HG02623 (cell line): ENCODE data around the gene MEIS2.

Source experiments
- ATAC-seq: cut with Tn5 transposase; IDR thresholded peaks from one replicate; pipeline ENCODE4 v1.9.1; 2021; ENCODE audit warnings: moderate library complexity; ENCODE audit not compliant: unreplicated experiment

The MEIS2 gene

DNA sequence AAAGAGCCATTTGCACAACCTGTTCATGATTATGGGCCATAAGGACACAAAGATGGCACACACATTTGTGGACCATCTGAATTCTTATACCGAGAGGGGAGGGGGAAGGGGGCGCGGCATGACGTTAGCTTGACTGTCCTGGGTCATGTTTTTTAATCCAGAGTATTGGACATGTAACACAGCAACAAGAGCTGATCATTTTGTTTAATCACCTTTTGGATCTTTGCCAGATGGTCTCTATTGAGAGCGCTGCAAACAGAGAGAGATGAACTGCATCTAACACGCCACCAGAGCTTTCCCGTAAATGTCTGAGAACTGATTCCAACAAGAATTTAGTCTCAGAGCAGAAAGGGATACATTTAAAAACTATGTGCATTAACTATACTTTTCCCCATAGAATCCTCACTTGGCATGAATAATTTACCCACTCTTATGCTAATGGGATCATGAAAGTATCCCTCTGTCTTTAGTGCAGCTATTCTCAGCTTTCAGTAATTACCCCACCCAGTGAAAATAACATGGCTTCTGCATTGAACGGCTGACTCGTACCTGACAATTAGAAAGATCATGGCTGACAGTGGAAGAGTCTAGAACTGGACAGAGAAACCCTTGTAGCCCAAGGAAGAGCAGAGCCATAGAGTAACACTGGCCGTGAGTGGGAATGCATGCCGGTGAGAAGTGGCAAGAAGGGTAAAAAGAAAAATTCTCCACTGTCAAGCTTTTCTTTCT, 22.6 kb downstream of the MEIS2 start:
- no peak for ATAC-seq

DNA sequence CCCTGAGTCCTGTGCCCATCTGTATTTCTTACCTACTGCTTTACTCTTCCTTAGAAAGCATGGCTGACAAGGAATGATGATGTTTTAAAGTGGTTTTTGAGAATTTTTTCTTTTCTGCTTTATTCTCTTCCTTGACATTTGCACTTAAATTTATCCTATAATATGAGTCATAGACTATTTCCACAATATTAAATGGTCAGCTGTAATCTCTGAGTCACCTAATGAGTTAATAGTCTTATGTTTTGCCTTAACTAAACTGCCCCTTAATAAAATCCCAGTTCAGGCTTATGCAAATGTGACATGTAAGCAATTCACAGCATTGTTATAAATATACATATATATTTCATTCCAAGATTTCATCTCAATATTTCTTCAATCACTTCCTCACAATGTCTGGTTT, 23.8 kb downstream of the MEIS2 start:
- no peak for ATAC-seq

DNA sequence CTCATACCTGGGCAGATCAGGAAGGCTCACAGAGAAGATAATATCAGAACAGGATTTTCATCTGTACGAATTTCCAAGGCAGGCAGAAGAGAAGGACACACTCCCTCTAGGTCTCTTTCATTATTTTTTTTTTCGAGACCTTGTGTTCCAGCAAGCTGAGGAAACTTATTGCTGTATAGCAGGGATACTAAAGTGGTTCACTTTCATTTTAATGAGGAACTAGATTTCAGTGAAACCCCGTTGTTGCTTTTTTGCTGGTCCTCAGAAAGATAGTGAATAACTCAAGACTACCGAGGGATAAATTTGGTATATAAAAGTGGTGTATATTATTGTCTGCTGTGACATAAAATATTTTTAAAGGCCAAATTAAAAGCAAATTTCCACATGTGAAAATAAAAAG, 24.6 kb downstream of the MEIS2 start:
- ATAC-seq = no peak

DNA sequence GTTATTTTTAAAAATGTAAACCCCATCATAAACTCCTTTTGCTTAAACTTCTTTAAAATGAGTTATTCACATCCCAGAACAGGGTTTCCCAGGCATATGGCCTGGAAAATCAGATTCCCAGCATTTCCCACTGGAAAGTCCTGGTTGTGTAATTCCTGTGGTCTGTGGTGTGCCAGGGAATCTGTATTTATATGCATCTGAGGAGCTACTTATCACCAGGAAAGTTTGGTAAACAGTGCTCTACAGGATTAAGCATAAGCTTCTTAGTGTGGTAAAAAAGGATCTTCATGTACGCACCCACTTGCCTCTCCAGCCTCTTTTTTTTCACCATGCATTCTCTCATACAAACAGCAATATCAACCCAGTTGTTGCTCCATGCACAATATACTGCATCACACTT, 28.2 kb downstream of the MEIS2 start:
- ATAC-seq = no peak

DNA sequence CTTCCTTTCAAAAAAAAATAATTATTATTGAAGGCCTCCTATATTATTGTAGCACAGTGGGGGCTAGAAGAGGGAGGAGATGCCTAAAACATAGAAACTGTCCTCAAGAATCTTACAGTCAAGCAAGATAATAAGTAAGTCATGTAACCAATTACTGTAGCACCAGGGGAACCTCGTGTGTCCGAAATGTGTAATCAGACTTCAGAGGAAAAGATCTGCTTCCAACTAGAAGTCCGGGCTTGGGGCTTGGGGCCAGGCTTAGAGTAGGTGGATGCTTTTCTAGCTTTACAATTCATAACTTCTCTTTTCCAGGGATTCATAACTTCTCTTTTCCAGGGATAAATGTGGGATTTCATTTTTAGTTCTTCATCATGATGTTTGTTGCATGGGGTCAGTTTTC, 29.2 kb downstream of the MEIS2 start:
- no peak for ATAC-seq

DNA sequence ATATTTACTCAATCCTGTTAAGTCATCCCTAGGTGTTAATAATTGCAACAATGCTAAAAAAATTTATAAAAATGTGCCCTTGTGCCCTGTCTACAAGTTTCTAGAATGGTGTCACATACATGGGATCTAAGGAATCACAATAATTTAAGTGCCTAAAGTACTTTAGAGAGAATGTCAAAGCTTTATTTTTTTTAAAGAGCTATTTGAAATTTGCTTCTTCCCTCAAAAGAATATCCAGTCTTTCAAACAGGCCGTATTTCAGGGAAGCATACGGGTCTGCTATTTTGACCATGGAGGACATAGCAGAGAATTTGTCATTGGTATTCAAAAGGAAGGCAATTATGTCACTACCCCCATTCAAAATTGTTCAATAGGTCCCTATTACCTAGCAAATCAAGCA, 29.7 kb downstream of the MEIS2 start:
- ATAC-seq = no peak

DNA sequence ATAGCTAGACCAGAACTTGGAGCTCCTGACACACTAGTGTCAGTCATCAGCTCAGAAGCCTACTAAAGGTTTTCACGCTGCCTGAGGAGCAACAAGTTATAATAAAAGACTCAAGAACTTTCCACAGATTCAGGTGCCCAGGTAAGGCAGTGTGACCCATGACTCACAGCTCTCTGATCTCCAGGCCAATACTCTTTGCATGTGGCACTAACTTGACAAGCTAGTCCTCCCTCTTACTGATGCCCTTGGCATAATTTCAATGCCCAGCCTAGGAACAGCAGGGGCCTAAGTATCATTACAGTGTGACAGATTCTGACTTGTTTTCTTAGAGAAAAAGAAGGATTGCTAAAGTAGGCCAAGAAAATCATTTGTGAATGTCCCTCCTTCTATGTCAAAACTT, 38.4 kb downstream of the MEIS2 start:
- ATAC-seq = no peak

DNA sequence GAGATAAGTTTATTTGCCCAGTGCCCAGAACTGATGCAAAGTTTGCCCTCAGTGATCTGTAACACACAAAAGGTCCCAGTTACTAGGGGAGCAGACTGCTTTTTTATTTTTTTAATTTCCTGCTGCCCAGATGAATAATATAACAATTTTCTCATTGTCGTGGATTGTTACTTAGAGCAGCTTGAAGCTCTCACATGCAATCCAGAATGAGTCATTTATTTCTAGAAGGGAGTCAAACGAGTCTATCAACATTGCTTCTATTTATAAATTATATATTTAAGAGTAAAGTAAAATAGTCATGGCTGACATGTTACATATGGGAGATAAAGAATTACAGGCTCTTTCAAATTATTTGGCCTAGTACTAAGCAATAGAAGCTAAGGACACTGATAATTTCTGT, 41.3 kb downstream of the MEIS2 start:
- no peak for ATAC-seq

DNA sequence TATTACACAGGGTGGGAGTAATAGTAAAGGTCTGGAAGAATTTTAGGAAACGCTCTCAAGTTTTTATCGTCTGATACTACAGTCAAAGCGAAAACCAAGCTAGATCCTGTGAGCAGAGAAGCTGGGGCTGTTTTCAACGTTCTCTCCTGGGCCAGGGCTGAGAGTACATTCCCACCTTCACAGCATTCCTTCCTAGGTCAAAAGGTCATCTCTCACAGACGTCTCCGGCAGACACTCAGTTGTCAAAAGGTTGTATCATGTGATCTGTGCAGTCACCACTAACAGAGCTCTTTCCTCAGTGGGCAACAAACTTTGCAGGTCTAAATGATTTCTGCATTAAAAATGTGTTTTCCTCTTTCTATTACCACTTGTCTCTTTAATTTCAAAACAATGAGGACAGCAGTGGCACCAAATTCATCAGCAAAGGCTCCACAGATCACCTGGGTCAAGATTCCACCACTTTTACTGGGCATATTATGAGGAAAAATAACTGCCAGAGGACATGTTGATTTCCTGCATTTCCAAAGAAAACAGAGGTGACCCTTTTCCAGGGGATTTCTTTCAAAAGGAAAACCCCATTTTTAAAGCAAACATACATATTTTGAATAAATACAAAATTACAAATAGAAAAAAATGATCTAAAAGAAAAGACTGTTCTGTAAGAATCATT, 41.9 kb downstream of the MEIS2 start:
- ATAC-seq = no peak

DNA sequence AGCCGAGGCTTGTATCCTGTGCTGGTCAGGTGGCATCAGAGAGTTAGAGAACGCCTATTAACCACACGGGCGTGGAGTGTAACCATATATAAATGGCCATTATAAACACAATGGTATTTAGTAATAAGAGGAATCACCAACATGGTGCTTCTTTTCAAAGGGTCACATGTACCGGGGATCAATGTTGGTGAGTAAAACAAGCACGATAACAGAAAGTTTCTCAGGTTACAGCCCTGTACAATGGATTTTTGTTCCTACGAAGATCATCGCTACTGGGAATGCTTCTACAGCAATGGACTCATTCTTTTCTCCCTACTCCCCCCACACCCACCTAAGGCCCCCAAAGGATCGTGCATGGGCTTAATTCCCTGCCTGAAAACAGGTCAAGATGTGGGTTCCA, 42.5 kb downstream of the MEIS2 start:
- no peak for ATAC-seq

DNA sequence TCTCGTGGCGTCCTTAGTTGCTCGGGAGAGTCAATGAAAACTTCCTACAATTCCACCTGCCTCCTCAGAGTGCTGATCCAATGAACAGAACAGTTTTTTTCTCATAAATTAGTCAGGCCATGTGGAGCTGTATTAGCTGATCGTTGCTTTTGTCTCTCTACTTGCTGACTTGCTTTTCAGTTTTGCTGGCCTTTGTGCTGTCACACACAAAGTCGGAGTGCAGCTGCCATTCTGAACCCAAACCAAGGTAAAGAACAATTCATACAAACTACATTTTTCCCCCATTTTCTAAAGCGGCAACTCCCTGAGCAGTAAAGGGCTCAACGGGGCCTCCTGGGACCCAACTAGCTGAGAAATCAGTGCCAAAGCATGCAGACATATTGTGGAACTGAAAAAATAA, 43.1 kb downstream of the MEIS2 start:
- no peak for ATAC-seq

DNA sequence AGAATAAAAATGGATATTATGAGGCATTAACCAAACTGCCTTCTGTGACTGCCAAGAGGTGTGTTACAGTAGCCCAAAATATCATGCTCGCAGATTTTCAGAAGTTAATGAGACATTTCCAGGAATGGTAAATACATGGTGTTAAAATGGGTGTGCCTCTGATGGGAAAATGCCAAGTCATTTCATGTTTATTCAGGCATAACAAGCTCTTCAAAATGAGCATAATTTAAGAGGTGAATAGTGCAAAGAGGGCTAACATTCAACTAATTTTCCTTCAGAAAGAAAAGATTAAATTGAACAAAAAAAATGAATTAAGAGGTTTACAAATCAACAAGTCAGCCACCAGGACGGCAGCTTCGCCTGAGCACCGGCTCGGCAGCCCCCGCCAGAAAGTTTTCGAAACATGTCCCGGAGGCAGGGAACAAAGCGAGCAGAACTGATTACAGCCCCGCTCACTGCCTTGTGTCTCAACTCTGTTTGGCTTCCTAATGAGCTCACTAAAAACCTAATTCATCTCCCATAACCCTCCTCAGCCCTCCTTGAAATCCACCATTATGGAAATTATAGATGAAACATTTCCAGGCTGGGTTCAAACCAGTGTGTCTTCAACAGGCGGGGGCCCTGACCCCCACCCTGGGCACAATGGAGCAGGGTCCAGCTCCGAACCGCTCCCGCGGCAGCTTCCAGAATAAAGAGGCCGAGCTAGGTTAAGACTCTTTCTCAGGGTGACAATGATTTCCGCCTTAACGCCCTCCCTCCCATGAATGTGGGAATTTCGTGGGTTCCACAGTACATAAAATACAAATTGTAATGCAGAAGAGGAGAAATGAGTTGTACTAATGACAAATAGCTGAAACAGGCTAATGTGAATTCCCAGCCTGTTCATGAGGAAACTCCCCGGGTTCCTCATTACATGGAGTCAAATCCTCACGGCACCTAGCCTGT, 43.9 kb downstream of the MEIS2 start:
- ATAC-seq = no peak

DNA sequence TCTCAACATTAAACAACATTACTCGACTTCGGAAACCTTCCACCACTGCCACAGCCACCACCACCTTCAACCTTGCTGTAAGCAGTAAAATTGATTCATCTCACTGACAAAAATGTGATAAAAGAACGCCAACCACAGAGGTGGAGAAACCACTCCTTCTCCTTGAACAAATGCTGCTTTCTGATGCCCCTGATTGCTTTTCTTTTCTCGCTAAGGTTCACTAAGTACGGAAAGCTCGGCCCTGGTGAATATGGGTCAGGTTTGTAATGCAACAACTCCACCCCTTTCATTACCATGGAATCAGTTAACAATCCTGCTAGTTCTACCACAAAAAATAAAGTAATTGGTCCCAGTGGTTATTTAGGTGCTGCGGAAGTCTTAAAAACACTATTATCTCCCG, 44.9 kb downstream of the MEIS2 start:
- ATAC-seq = no peak

DNA sequence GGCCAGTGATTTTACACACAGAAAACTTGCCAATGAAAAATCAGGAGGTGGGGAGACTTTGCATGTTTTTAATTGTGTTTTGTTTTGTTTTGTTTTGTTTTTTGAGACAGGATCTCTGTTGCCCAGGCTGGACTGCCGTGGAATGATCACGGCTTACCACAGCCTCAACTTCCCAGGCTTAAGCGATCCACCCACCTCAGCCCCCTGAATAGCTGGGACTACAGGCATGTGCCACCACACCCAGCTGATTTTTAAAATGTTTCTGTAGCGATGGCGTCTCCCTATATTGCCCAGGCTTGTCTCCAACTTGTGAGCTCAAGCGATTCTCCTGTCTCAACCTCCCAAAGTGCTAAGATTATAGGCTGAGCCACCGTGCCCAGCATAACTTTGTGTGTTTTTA, 46.0 kb downstream of the MEIS2 start:
- ATAC-seq = no peak

DNA sequence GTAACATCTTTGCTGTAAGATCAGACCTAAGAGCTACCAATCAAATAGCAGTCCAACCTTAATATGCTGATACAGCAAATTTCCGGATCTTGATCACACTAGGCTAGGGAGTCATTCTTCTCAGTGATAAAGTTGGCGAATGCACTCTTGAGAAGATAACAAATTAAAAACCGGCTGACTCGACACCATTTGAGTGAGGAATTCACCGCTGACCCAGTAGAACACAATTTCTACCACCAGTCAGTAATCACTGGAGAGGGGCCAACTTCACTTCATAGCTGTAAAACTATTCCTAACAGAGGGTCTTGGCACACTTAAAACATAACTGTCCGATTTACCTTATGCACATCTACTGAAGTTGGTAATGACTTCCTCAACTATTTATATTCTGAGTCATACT, 47.2 kb downstream of the MEIS2 start:
- no peak for ATAC-seq

DNA sequence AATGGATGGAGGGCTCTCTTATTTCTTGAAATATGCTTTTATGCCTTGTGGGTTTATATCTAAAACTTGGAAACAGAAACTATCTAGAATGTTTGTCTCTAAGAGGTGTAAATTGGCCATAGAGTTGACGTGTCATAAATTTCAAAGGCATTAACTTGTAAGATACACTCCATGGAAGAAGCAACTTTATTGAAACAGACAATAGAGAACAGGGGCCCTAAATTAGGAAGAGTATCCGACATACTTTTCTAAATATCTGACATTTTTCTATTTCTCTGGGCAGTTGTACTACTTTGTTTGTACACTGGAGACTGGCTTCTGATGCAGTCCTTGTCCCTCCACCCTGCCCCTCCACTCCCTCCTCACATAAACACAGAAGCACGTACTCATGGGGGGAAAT, 50.0 kb downstream of the MEIS2 start:
- no peak for ATAC-seq

DNA sequence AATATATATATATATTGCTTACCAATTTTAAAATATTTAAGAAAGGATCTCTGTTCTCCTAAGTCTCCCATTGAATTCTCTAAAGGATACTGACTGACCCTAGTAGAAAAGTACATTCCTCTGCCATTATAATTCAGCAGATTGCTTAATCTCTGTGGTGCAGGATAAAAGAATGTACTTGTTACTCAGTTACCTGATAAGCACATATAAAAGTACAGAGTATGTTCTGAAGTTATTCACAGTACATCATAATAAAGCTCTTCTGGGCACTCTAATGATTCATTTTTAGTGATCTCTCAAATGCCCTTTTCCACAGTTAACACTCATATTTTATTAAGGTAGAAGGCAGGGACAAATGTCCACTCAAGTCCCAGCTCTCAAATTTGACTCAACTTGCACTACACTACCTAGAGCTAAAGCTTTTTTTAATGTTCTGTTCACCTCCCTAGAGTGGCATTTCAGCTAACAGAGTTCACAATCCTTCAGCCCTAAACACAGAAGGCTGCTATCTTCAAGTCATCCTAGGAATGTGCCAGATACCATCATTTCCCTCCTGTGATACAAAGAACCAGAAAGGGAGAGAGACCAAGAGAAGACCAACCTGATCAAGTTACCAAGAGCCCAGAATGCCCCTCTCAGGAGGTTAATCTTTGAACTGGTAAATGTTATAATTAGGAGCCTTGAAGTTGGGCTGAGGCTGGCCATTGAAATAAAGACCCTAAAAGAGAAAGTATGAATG, 53.3 kb downstream of the MEIS2 start:
- ATAC-seq = no peak

DNA sequence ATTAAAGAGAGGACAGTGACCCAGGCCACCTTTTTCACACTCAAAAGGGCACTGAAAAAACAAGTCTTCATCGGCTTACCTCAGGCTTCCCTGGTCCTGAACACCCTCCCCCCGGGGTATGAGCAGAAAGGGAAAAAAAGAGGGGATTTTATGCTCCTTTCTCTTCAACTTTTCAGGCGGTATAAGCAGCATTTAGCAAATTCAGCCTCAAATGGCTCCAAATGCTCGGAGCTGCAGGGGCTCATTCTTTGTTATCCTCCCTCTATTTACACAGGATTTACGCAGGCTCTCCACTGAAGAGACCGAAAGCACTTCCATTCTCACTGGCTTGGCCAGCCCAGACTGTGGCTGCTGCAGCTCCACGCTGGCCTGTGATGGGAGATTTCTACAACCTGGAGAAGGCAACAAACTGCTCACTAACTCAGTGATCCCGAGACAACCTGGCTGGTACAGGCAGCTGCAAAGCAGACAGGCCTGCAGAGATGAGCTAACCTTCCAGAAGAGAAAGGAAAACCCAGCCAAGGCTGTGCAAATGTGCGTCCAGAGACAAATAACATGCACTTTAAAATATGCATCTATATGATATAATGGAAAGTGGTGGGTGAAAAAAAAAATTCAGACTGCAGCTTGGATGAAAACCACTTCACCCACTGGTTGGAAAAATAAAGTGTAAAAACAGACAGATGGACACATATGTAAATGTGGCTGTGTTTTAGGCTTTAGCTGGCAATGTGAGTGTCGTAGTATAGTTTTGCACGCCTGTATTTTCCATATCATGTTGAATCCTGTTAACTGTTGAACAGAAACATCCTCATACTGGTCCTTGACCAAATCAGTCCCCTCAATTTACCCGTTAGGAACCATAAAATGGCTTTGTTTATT, 54.2 kb downstream of the MEIS2 start:
- no peak for ATAC-seq

DNA sequence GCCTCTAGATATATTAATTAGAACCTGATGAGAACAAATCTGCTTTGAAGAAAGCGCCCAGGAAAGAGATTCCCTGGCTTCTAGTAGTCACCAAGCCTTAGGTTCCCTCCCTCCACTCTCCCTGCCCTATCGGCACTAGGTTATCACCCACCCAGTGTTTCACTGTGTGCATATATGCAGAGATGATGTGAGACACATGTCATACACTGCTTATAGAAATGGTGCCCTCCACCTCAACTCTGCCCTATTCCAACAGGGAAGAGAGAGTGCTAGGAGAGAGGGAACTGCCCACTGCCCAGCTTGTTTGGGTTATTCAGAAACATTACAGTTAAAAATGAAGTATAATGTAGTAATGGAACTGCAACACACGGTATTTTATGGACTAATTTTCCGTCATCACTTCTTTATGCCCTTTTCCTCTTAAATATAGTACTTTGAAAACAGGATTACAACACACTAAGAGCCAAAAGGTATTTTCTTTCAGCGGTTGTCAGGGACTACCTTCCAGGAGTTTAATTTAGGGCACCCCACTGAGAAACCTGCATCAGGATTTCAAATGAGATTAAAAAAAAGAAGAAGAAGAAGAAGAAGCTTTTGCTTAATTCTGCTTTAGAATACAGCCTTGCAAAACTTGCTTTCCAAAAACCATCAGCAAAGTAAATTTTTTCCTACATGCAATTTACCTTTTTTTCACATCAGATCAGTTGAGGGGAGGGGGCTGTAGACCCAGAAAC, 55.3 kb downstream of the MEIS2 start:
- ATAC-seq = no peak
